ENCODE data around the gene PDZD2. TPM values are rescaled to one million over a fixed set of nuclear protein-coding genes. Genes with fewer than 3 reads are reported as not detected.

PDZD2 gene
- total and polyA plus RNA-seq, 2 donors (not counting 3 experiments of a cell fraction or from before 2014, with no cell fraction given): 0.66 to 6.9 TPM

DNA sequence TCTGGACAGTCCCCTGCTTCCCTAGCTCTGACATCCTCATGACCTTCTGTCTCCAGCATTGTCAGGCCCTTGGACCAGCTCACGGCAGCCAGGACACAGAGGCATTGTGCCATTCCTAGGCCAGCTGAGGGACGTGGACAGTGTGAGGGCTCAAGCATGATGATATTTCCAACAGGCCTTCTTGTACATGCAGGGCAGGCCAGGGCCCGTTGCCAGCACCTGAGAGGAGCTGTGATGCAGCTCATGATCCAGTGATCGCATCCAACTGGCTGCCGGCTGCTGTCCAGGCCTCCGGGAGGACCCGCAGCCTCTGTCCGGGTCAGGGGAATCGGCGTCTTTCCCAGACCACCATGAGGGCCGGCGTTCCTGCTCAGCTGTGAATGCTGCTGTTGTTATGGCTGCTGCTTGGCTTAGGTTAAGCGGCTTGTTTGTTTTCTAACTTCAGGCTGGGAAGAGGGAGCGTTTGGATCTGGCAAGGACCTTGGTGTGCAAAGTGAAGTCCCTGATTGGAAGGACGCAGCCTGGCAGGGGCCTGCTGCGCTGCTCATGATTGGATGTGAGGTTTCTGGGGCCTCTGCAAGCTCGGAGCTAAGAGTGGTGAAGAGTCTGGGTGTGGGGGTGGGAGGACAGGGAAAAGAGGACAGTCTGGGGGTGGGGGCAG is 53.8 kb downstream of the PDZD2 start:
- intact Hi-C loops (cut with micrococcal nuclease) (no loop called here), dilution Hi-C loops (cut with MboI; ENCODE audit: extremely low pct_ligation_motif_present, low sequenced_read_pairs) (no loop called here)
- Histone ChIP-seq H3K4me2 (ENCODE audit: insufficient read depth, low read length) (no peak overlapping the region), H3K9ac (replicated peaks; ENCODE audit: extremely low read depth, insufficient read depth, low read length) (no peak overlapping the region), H3K9me1 (replicated peaks; ENCODE audit: control insufficient read depth, extremely low read depth, insufficient read depth, low read length) (no peaks in the 10 kb centered on the region), H4K20me1 (replicated peaks; ENCODE audit: control insufficient read depth, extremely low read depth, insufficient read depth, low read length) (no peaks in the 10 kb centered on the region), H3K79me2 (ENCODE audit: control insufficient read depth, insufficient read depth, low read length) (no peaks in the 10 kb centered on the region), H3K4me3 (replicated peaks in 1 of 3; ENCODE audit: insufficient read depth in 1 of 3, low read depth in 1 of 3, low read length in 3 of 3) (no peak overlapping the region), H3K36me3 (ENCODE audit: control insufficient read depth in 2 of 2, extremely low read depth in 1 of 2, insufficient read depth in 2 of 2, low read length in 2 of 2) (no peaks in the 10 kb centered on the region), H3K27ac (ENCODE audit: insufficient read depth, low read depth, low read length) (no peak overlapping the region), H3K27me3 (ENCODE audit: control insufficient read depth in 2 of 2, insufficient read depth in 2 of 2, low read length in 2 of 2) (no peaks in the 10 kb centered on the region), H2AFZ (ENCODE audit: low read depth, low read length) (no peak overlapping the region), H3K4me1 (ENCODE audit: control insufficient read depth, extremely low read depth, insufficient read depth, low read length) (no peaks in the 10 kb centered on the region), H3K9me3 (replicated peaks; ENCODE audit: control insufficient read depth, insufficient read depth, low read length) (no peaks in the 10 kb centered on the region)
- FAIRE-seq (no peak), DNase-seq (ENCODE audit: low read depth, low spot score) (no peak)
- BruUV-seq (replicated peaks): no TSS peak
- ChIA-PET CTCF (no interaction called here), POLR2A (no interaction called here)
- TF ChIP-seq JUN (IDR thresholded peaks at IDR 0.05; ENCODE audit: borderline replicate concordance, insufficient read depth, insufficient read length, low read depth) (no peak), POLR2A (IDR thresholded peaks at IDR 0.05; ENCODE audit: low read depth, low read length) (no peak), EZH2 (IDR thresholded peaks at IDR 0.05; ENCODE audit: borderline replicate concordance, low read depth, low read length, severe bottlenecking) (no peak), FOS (IDR thresholded peaks at IDR 0.05; ENCODE audit: borderline replicate concordance, insufficient read depth, low read length) (no peak), POLR2AphosphoS5 (IDR thresholded peaks at IDR 0.05; ENCODE audit: insufficient read depth, low read depth, low read length) (no peak)
- TF ChIP-seq, protein P1, sequence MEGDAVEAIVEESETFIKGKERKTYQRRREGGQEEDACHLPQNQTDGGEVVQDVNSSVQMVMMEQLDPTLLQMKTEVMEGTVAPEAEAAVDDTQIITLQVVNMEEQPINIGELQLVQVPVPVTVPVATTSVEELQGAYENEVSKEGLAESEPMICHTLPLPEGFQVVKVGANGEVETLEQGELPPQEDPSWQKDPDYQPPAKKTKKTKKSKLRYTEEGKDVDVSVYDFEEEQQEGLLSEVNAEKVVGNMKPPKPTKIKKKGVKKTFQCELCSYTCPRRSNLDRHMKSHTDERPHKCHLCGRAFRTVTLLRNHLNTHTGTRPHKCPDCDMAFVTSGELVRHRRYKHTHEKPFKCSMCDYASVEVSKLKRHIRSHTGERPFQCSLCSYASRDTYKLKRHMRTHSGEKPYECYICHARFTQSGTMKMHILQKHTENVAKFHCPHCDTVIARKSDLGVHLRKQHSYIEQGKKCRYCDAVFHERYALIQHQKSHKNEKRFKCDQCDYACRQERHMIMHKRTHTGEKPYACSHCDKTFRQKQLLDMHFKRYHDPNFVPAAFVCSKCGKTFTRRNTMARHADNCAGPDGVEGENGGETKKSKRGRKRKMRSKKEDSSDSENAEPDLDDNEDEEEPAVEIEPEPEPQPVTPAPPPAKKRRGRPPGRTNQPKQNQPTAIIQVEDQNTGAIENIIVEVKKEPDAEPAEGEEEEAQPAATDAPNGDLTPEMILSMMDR (IDR thresholded peaks at IDR 0.05; ENCODE audit: extremely low read depth in 1 of 2, insufficient read depth in 1 of 2, low read depth in 1 of 2, low read length in 2 of 2): no peak

Measured in endothelial cell of umbilical vein (primary cell).